HepG2 (cell line): Measurements from ENCODE around the gene CPM. TPM values are rescaled to one million over a fixed set of nuclear protein-coding genes. Genes with fewer than 3 reads are reported as not detected.

Experiments used
- ATAC-seq: fragments of 200-7000 bp; cut with Tn5 transposase; 3 replicates; pipeline ENCODE4 v1.9.1; 2020; ENCODE audit warnings: mild to moderate bottlenecking, moderate library complexity
- BruUV-seq: library from RNA; stranded (reverse); fragments of 400-500 nt; replicated peaks from 2 replicates; lab custom pipeline; 2021; lab: Mats Ljungman, UMichigan
- CTCF ChIA-PET: fragments of 300-600 bp; formaldehyde crosslinking; extraction: SDS; loops from one replicate; lab custom pipeline; 2021; ENCODE audit warnings: low total read pairs, inconsistent platforms, low intra/inter-chr PET ratio; lab: Yijun Ruan, JAX
- POLR2A ChIA-PET: fragments of 350-600 bp; sonication (Branson Sonifier 250); formaldehyde crosslinking; loops from one replicate; lab custom pipeline; 2020; ENCODE audit warnings: antibody characterized with exemption, inconsistent platforms; lab: Yijun Ruan, JAX
- DNase-seq: peaks from one replicate; pipeline ENCODE4 v3.0.0-alpha.2; 2015; ENCODE audit warnings: low spot score
- FAIRE-seq: peaks from 3 replicates; lab custom pipeline; 2011; peaks lifted over from hg19 to GRCh38; lab: Jason Lieb, UNC
- H2AFZ ChIP-seq: one replicate; pipeline ENCODE4 v1.6.1; 2011; ENCODE audit warnings: low read length, inconsistent platforms
- H3K27ac ChIP-seq: fragments of 300-600 bp; 3 replicates; pipeline ENCODE4 v1.8.0; 2011; ENCODE audit warnings: mixed run types, mild to moderate bottlenecking, mixed read lengths, low read length, inconsistent platforms; ENCODE audit not compliant: insufficient read depth; ENCODE audit errors: extremely low read length
- H3K27me3 ChIP-seq, 2 experiments: fragments of 200-600 bp in 1 of 2; 2 replicates in 1 of 2; 3 replicates in 1 of 2; pipeline versions ENCODE4 v1.6.0 to v1.8.0; 2011; ENCODE audit warnings: low read length in 2 of 2, mild to moderate bottlenecking in 2 of 2, moderate library complexity in 2 of 2, inconsistent platforms in 1 of 2; ENCODE audit not compliant: insufficient read depth in 2 of 2, control insufficient read depth in 1 of 2
- H3K36me3 ChIP-seq, 2 experiments: fragments of 200-600 bp in 1 of 2; replicated peaks in 1 of 2; 2 replicates in 1 of 2; 3 replicates in 1 of 2; pipeline versions ENCODE4 v1.5.1 to v1.8.0; 2011; ENCODE audit warnings: low read length in 2 of 2, inconsistent platforms in 1 of 2; ENCODE audit not compliant: insufficient read depth in 2 of 2, control insufficient read depth in 1 of 2
- H3K4me1 ChIP-seq: 2 replicates; pipeline ENCODE4 v1.5.1; 2012; ENCODE audit warnings: low read length, inconsistent platforms; ENCODE audit not compliant: insufficient read depth
- H3K4me2 ChIP-seq: 2 replicates; pipeline ENCODE4 v1.6.0; 2011; ENCODE audit warnings: low read depth, low read length, inconsistent platforms
- H3K4me3 ChIP-seq, 3 experiments: fragments of 200-600 bp in 1 of 3; sonication (generic), shearing (Covaris generic) in 1 of 3; replicated peaks in 1 of 3; 2 replicates each; pipeline ENCODE4 v1.5.1; 2011 to 2016; ENCODE audit warnings: low read length in 3 of 3, inconsistent platforms in 2 of 3, low read depth in 2 of 3, mild to moderate bottlenecking in 2 of 3, control low read depth in 1 of 3, mixed read lengths in 1 of 3; ENCODE audit not compliant: insufficient read depth in 1 of 3
- H3K79me2 ChIP-seq: one replicate; pipeline ENCODE4 v1.6.1; 2011; ENCODE audit warnings: low read length, inconsistent platforms; ENCODE audit not compliant: insufficient read depth
- H3K9ac ChIP-seq: 2 replicates; pipeline ENCODE4 v1.6.0; 2011; ENCODE audit warnings: mild to moderate bottlenecking, low read depth, low read length, inconsistent platforms; ENCODE audit not compliant: insufficient read depth
- H3K9me3 ChIP-seq: 2 replicates; pipeline ENCODE4 v1.5.1; 2012; ENCODE audit warnings: mild to moderate bottlenecking, low read length
- H4K20me1 ChIP-seq: 2 replicates; pipeline ENCODE4 v1.6.0; 2011; ENCODE audit warnings: inconsistent platforms, mild to moderate bottlenecking, low read length, moderate library complexity; ENCODE audit not compliant: insufficient read depth
- CSRNP2 ChIP-seq: sonication (generic); formaldehyde crosslinking; conservative IDR thresholded peaks from 2 replicates; pipeline ENCODE4 v1.8.0; 2022; ENCODE audit warnings: low read depth, missing genetic modification reagents
- HNF4A ChIP-seq: sonication (generic); formaldehyde crosslinking; IDR thresholded peaks from 2 replicates; pipeline ENCODE4 v1.4.0; 2020; ENCODE audit warnings: missing genetic modification reagents
- MED13 ChIP-seq: sonication (generic); formaldehyde crosslinking; IDR thresholded peaks from 2 replicates; pipeline ENCODE4 v1.5.0; 2020; ENCODE audit warnings: missing genetic modification reagents
- RARA ChIP-seq: IDR thresholded peaks from 2 replicates; pipeline ENCODE4 v1.6.1; 2016; ENCODE audit warnings: missing genetic modification reagents, missing compliant biosample characterization
- ZMYM3 ChIP-seq: sonication (generic); formaldehyde crosslinking; IDR thresholded peaks from 2 replicates; pipeline ENCODE4 v1.5.1; 2020; ENCODE audit warnings: mild to moderate bottlenecking, missing genetic modification reagents
- ZNF17 ChIP-seq: sonication (generic); formaldehyde crosslinking; IDR thresholded peaks from 2 replicates; pipeline ENCODE4 v1.5.0; 2020; ENCODE audit warnings: mild to moderate bottlenecking, missing genetic modification reagents
- ZNF281 ChIP-seq: sonication (generic); formaldehyde crosslinking; IDR thresholded peaks from 2 replicates; pipeline ENCODE4 v1.4.0; 2020; ENCODE audit warnings: missing genetic modification reagents, borderline replicate concordance
- ZNF3 ChIP-seq: IDR thresholded peaks from 2 replicates; pipeline ENCODE4 v1.7.0; 2017; ENCODE audit warnings: inconsistent platforms
- ZNF460 ChIP-seq: sonication (generic); formaldehyde crosslinking; IDR thresholded peaks from 2 replicates; pipeline ENCODE4 v1.5.1; 2020; ENCODE audit warnings: missing genetic modification reagents, mild to moderate bottlenecking, borderline replicate concordance
- ZNF644 ChIP-seq: IDR thresholded peaks from 2 replicates; pipeline ENCODE4 v1.6.1; 2016; ENCODE audit warnings: low read depth
- WGBS: methylation state at CpG from one replicate; pipeline ENCODE4 v1.1.6; 2017; ENCODE audit warnings: low lambda C conversion rate; 5-methylcytosine and 5-hydroxymethylcytosine counted together
- in situ Hi-C: cut with HindIII; loops from 2 replicates; pipeline ENCODE4 v1.10.0; 2017; ENCODE audit warnings: low pct_unique_long_range_greater_than_20kb; ENCODE audit not compliant: extremely low pct_ligation_motif_present
- intact Hi-C: fragments of 100-400 bp; cut with micrococcal nuclease; formaldehyde crosslinking; loops from one replicate; pipeline ENCODE4 v1.10.0; 2022; ENCODE audit not compliant: unreplicated experiment
- polyA plus RNA-seq, 8 experiments: library from polyadenylated mRNA; depleted of rRNA in 3 of 8; stranded (reverse) in 7 of 8; unstranded in 1 of 8; fragments of >200 nt; fragmentation: Illumina TruSeq in 4 of 8; extraction: Trizol in 4 of 8; gene quantifications; 2 replicates each; pipeline versions ENCODE4 v1.2.1 to v1.2.3, GENCODE V29; 2011 to 2016; ENCODE audit warnings: low read depth in 4 of 8, missing spikeins in 1 of 8, mixed read lengths in 1 of 8; ENCODE audit not compliant: insufficient read depth in 1 of 8
- total RNA-seq, 5 experiments: library from RNA; depleted of rRNA; stranded (reverse); fragments of >200 nt; fragmentation: Illumina TruSeq; extraction: Trizol; gene quantifications; 2 replicates each; pipeline ENCODE4 v1.2.3, GENCODE V29; 2016; ENCODE audit warnings: low read depth in 1 of 5
- TF ChIP-seq, protein P1 (sequence below): sonication (generic); formaldehyde crosslinking; IDR thresholded peaks from 2 replicates; pipeline ENCODE4 v1.8.0; 2022; ENCODE audit warnings: mild to moderate bottlenecking, missing genetic modification reagents, moderate library complexity
- TF ChIP-seq, protein P2 (sequence below): fragments of 450-650 bp; IDR thresholded peaks from 2 replicates; pipeline ENCODE4 v1.6.1; 2016

Gene CPM
- total and polyA plus RNA-seq, 2 of the 13 experiments (the other 11 are each of a cell fraction or from before 2014, with no cell fraction given): not detected

DNA sequence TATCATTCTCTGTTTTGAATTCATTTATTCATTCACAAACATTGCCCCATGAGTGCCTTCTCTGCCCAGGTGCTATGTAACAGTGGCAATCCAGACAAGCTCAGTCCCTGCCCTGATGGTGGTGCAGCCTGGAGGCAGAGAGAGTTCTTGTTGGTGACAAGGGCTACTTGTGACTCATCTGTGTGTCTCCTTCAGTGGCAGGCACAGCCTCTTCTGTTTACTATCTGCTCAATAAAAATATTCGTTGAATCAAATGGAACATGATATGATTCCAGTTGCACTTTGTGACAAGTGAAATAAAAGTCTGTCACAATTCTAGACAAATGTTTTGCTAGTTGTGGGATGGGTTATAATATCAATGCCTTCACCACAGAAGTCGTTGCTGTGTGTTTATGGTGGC lies 20.6 kb upstream of the CPM start:
- ATAC-seq: no peak
- Histone ChIP-seq H3K27ac (no peak overlapping the region), H3K4me2 (no peak overlapping the region), H3K9me3 (no peaks in the 10 kb centered on the region), H3K79me2 (no peaks in the 10 kb centered on the region), H3K4me3 (no peak overlapping the region), H3K36me3 (no peaks in the 10 kb centered on the region), H3K27me3 (no peaks in the 10 kb centered on the region; a peak in 1 of 5 replicates), H3K4me1 (no peaks in the 10 kb centered on the region), H3K9ac (no peak overlapping the region), H2AFZ (no peak overlapping the region), H4K20me1 (no peaks in the 10 kb centered on the region)
- WGBS: 0% methylated on average over 2 of the region's 2 CpGs
- FAIRE-seq: no peak
- in situ Hi-C loops: no loop called here
- no peak for DNase-seq
- ChIA-PET POLR2A (no interaction called here), CTCF (no interaction called here)
- TF ChIP-seq ZNF281 (CRISPR knock-in tag) (no peak), ZNF17 (CRISPR knock-in tag) (no peak), CSRNP2 (CRISPR knock-in tag) (no peak), ZNF460 (CRISPR knock-in tag) (no peak), ZNF644 (CRISPR knock-in tag) (no peak), HNF4A (CRISPR knock-in tag) (no peak), ZMYM3 (CRISPR knock-in tag) (no peak), RARA (CRISPR knock-in tag) (no peak), MED13 (no peak), ZNF3 (no peak)
- TF ChIP-seq, protein P1, sequence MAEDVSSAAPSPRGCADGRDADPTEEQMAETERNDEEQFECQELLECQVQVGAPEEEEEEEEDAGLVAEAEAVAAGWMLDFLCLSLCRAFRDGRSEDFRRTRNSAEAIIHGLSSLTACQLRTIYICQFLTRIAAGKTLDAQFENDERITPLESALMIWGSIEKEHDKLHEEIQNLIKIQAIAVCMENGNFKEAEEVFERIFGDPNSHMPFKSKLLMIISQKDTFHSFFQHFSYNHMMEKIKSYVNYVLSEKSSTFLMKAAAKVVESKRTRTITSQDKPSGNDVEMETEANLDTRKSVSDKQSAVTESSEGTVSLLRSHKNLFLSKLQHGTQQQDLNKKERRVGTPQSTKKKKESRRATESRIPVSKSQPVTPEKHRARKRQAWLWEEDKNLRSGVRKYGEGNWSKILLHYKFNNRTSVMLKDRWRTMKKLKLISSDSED (CRISPR knock-in tag): no peak
- TF ChIP-seq, protein P2, sequence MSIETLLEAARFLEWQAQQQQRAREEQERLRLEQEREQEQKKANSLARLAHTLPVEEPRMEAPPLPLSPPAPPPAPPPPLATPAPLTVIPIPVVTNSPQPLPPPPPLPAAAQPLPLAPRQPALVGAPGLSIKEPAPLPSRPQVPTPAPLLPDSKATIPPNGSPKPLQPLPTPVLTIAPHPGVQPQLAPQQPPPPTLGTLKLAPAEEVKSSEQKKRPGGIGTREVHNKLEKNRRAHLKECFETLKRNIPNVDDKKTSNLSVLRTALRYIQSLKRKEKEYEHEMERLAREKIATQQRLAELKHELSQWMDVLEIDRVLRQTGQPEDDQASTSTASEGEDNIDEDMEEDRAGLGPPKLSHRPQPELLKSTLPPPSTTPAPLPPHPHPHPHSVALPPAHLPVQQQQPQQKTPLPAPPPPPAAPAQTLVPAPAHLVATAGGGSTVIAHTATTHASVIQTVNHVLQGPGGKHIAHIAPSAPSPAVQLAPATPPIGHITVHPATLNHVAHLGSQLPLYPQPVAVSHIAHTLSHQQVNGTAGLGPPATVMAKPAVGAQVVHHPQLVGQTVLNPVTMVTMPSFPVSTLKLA: no peak
- no TSS peak for BruUV-seq
- intact Hi-C loops: no loop called here
